Adrenal gland (tissue), 5 donors: ENCODE results near the gene GRIN1.

Experiments used
- POLR2A ChIP-seq, 2 donors: fragments of 450-650 bp; IDR thresholded peaks; one replicate each; pipeline ENCODE4 v1.6.1; 2017; ENCODE audit warnings: antibody characterized with exemption in 2 of 2, mild to moderate bottlenecking in 2 of 2, moderate library complexity in 1 of 2
- TF ChIP-seq, protein P1 (sequence below), 6 experiments: fragments of 450-650 bp in 4 of 6; fragments of 200-600 bp in 2 of 6; sonication (generic) in 1 of 6; IDR thresholded peaks; 1 replicate in 5 of 6; 2 replicates in 1 of 6; pipeline versions ENCODE4 v1.5.1 to v1.8.0; 2016 to 2021; ENCODE audit warnings: antibody characterized with exemption in 6 of 6, mild to moderate bottlenecking in 2 of 6, moderate library complexity in 1 of 6
- donor health status: DM: no; HTN: no; CAD: no.

DNA sequence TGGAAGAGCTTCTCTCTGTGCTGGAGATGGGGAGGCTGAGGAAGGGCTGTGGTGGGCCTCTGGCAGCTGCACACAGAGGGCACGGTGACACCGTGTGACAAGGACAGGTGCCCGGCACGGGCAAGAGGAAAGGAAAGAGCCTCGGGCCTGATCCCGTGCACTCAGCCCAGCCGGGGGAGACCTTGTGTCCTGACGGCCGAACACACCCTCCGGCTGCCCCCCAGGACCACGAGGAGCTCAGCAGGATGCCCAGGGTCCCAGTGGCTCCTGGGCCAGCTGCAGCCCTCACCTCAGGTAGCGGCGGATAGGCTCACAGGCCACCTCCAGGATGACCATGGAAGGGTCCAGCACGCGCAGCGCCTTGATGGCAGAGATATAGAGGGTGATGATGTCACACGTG is 43.9 kb downstream of the GRIN1 start:
- TF ChIP-seq, protein P1, sequence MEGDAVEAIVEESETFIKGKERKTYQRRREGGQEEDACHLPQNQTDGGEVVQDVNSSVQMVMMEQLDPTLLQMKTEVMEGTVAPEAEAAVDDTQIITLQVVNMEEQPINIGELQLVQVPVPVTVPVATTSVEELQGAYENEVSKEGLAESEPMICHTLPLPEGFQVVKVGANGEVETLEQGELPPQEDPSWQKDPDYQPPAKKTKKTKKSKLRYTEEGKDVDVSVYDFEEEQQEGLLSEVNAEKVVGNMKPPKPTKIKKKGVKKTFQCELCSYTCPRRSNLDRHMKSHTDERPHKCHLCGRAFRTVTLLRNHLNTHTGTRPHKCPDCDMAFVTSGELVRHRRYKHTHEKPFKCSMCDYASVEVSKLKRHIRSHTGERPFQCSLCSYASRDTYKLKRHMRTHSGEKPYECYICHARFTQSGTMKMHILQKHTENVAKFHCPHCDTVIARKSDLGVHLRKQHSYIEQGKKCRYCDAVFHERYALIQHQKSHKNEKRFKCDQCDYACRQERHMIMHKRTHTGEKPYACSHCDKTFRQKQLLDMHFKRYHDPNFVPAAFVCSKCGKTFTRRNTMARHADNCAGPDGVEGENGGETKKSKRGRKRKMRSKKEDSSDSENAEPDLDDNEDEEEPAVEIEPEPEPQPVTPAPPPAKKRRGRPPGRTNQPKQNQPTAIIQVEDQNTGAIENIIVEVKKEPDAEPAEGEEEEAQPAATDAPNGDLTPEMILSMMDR (IDR thresholded peaks at IDR 0.05), result no peak
- TF ChIP-seq POLR2A (IDR thresholded peaks at IDR 0.05), result no peak
